A673 (cell line): ENCODE results near the gene CLDN1.

Source experiments
- CTCF ChIP-seq: fragments of 300-800, 200-600 bp; sonication (generic); conservative IDR thresholded peaks from 2 replicates; pipeline ENCODE4 v1.5.1; 2017; ENCODE audit warnings: low read depth, mild to moderate bottlenecking, antibody characterized with exemption, low read length, moderate library complexity, mixed read lengths
- EZH2 ChIP-seq: fragments of 200-600 bp; sonication (generic); IDR thresholded peaks from 2 replicates; pipeline ENCODE4 v1.6.1; 2017; ENCODE audit warnings: borderline replicate concordance, low read depth, mild to moderate bottlenecking, mixed read lengths, antibody characterized with exemption, low read length; ENCODE audit not compliant: poor library complexity, severe bottlenecking

- TF ChIP-seq EZH2 (no peak), CTCF (no peak)
Observed at GRCh38 chr3:190302212-190302867, 19.9 kb downstream of the CLDN1 start.
